Lung (tissue), 12 donors: ENCODE results near the gene ALG12. TPM values are rescaled to one million over a fixed set of nuclear protein-coding genes. Genes with fewer than 3 reads are reported as not detected.

Source experiments
- ATAC-seq: fragments of 200-7000 bp; cut with Tn5 transposase; one replicate; pipeline ENCODE4 v1.9.1; 2020; ENCODE audit warnings: moderate number of reproducible peaks; ENCODE audit not compliant: insufficient read depth, low FRiP score
- DNase-seq, 3 donors: peaks; one replicate each; pipeline ENCODE4 v3.0.0-alpha.2; 2013 to 2017
- H3K27ac ChIP-seq, 2 donors: one replicate each; pipeline ENCODE4 v1.5.1; 2013; ENCODE audit warnings: mild to moderate bottlenecking in 2 of 2, moderate library complexity in 2 of 2, control low read depth in 1 of 2, inconsistent platforms in 1 of 2, low read depth in 1 of 2, low read length in 1 of 2
- H3K27me3 ChIP-seq, 3 donors: one replicate each; pipeline ENCODE4 v1.5.1; 2013; ENCODE audit warnings: low read length in 2 of 3; ENCODE audit not compliant: control insufficient read depth in 3 of 3, insufficient read depth in 3 of 3
- H3K36me3 ChIP-seq, 4 donors: one replicate each; pipeline ENCODE4 v1.5.1; 2013; ENCODE audit warnings: low read length in 4 of 4, mild to moderate bottlenecking in 1 of 4, moderate library complexity in 1 of 4; ENCODE audit not compliant: control insufficient read depth in 4 of 4, insufficient read depth in 4 of 4
- H3K4me1 ChIP-seq, 5 donors: one replicate each; pipeline ENCODE4 v1.5.1; 2013; ENCODE audit warnings: low read length in 5 of 5, mild to moderate bottlenecking in 2 of 5, moderate library complexity in 1 of 5; ENCODE audit not compliant: control insufficient read depth in 5 of 5, insufficient read depth in 5 of 5
- H3K4me3 ChIP-seq: one replicate; pipeline ENCODE4 v1.5.1; 2013; ENCODE audit warnings: mild to moderate bottlenecking, control low read depth, moderate library complexity
- H3K9ac ChIP-seq, 2 donors: one replicate each; pipeline ENCODE4 v1.5.1; 2013; ENCODE audit warnings: low read length in 2 of 2, control low read depth in 1 of 2; ENCODE audit not compliant: insufficient read depth in 1 of 2
- H3K9me3 ChIP-seq, 4 donors: one replicate each; pipeline ENCODE4 v1.5.1; 2013; ENCODE audit warnings: low read length in 3 of 4, mild to moderate bottlenecking in 1 of 4, moderate library complexity in 1 of 4; ENCODE audit not compliant: control insufficient read depth in 4 of 4, insufficient read depth in 3 of 4
- CTCF ChIP-seq: IDR thresholded peaks from 2 replicates; pipeline ENCODE4 v1.5.1; 2012; ENCODE audit warnings: mild to moderate bottlenecking; ENCODE audit errors: control extremely low read depth, extremely low read depth
- WGBS, 2 donors: extraction: QIAGEN DNeasy Blood & Tissue Kit; methylation state at CpG; one replicate each; pipeline ENCODE4 v1.1.7; 2013; 5-methylcytosine and 5-hydroxymethylcytosine counted together
- polyA plus RNA-seq, 2 donors: library from polyadenylated mRNA; stranded (reverse); fragments of 200-250 nt; gene quantifications; one replicate each; pipeline ENCODE4 v1.2.1, GENCODE V29; 2013
- total RNA-seq, 2 donors: library from RNA; depleted of rRNA in 1 of 2; stranded (reverse); fragments of >200 nt in 1 of 2; gene quantifications; one replicate each; pipeline ENCODE4 v1.2.1, GENCODE V29; 2014 to 2021
- donor health status: control.
- donor health status: control.
- donor health status: Bipolar disorder and iron deficiency.
- donor health status: healthy.
- donor health status: DM: yes; HTN: yes; CAD: no.

Gene ALG12
- total and polyA plus RNA-seq, 4 donors: 13.6 to 33.9 (median 16.6) TPM

GRCh38 chr22:49893025-49893424 lies 25.2 kb downstream of the ALG12 start:
- H3K4me1 ChIP-seq: peaks cover 0 to 3% (median 0%) of the 10 kb centered on the region in 5 donors
- WGBS, 2 donors: 95 to 96% methylated on average over 4 of the region's 4 CpGs
- DNase-seq: no peak
- no peak for ATAC-seq
- peaks cover 0 to 51% (median 15%) of the 10 kb centered on the region in 4 donors for H3K36me3 ChIP-seq
- no peak overlapping the region for H3K4me3 ChIP-seq
- H3K27ac ChIP-seq: no peak overlapping the region
- H3K27me3 ChIP-seq: no peaks in the 10 kb centered on the region
- peaks cover 0 to 10% (median 6%) of the 10 kb centered on the region in 4 donors for H3K9me3 ChIP-seq
- TF ChIP-seq CTCF: no peak
- H3K9ac ChIP-seq: no peak overlapping the region

DNA sequence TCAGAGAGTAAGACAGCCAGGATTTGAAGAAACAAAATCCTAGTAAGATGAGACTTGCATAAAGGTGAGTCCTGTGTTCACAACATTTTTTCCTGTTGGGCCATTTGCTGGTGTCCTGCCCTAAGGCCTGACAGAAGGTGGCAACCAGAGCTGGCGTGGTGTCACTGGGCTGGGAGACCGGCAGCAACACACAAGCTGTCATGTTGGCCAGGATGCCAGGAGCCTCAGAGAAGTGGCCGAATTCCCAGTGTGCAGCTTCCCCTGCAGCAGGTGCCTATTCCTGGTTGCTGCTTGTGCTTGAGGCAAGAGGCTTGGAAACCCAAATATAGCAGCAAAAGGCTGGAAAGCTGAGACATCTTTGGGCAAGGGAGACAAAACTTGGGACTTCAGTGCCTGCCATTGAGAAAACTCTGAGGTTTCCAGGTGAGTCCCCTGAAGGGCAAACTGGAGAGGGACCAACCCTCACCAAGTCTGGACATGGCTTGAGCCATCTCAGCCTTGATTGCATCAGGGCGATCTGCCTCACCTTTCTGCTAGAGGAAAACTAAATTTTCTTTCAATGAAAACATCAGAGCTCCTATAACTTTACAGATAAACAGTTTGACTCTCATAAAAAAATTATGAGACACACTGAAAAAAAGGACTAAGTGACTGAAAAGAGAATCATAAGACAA lies 25.9 kb downstream of the ALG12 start:
- no peaks in the 10 kb centered on the region for H3K27me3 ChIP-seq
- no peak overlapping the region for H3K9ac ChIP-seq
- TF ChIP-seq CTCF: no peak
- peaks cover 0 to 3% (median 0%) of the 10 kb centered on the region in 5 donors for H3K4me1 ChIP-seq
- 95 to 96% methylated on average over 4 of the region's 4 CpGs for WGBS, 2 donors
- ATAC-seq (no peak), DNase-seq (no peak)
- peaks cover 2 to 53% (median 16%) of the 10 kb centered on the region in 4 donors for H3K36me3 ChIP-seq
- no peak overlapping the region for H3K4me3 ChIP-seq
- H3K27ac ChIP-seq: no peak overlapping the region
- H3K9me3 ChIP-seq: peaks cover 0 to 10% (median 6%) of the 10 kb centered on the region in 4 donors

DNA sequence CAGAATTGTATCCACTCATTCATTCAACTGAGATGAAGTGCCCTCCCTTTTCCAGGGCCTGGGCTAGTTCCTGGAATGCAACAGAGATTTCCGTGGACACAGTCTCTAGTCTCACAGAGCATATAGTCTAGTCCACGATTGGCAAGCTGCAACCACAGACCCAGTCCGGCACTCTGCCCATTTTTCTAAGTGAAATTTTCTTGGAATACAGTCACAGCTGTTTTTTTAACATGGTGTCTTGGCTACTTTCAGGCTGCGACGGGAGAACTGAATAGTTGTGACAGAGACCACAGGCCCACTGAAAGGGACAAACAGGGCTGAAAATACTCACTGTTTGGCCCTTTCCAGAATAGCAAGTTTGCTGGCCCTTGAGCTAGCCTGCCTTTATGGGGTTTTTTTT lies 29.2 kb downstream of the ALG12 start:
- Histone ChIP-seq H3K36me3 (peaks cover 5 to 70% (median 39%) of the 10 kb centered on the region in 4 donors), H3K9ac (no peak overlapping the region), H3K4me1 (peaks cover 0 to 3% (median 0%) of the 10 kb centered on the region in 5 donors), H3K27me3 (no peaks in the 10 kb centered on the region), H3K4me3 (no peak overlapping the region), H3K9me3 (peaks cover 0 to 16% (median 3%) of the 10 kb centered on the region in 4 donors), H3K27ac (no peak overlapping the region)
- WGBS, 2 donors: 96 to 98% methylated on average over 5 of the region's 5 CpGs
- no peak for TF ChIP-seq CTCF
- DNase-seq (no peak), ATAC-seq (no peak)

- Histone ChIP-seq H3K9me3 (peaks cover 0 to 16% (median 3%) of the 10 kb centered on the region in 4 donors), H3K4me3 (no peak overlapping the region), H3K4me1 (no peaks in the 10 kb centered on the region), H3K27me3 (no peaks in the 10 kb centered on the region), H3K27ac (no peak overlapping the region), H3K36me3 (peaks cover 5 to 79% (median 44%) of the 10 kb centered on the region in 4 donors), H3K9ac (no peak overlapping the region)
- ATAC-seq (no peak), DNase-seq (no peak)
- no peak for TF ChIP-seq CTCF
- WGBS, 2 donors: 95 to 99% methylated on average over 9 of the region's 9 CpGs
Observed at GRCh38 chr22:49887702-49888101, 30.5 kb downstream of the ALG12 start.
